Retina (tissue), 1 donor: ENCODE results near the gene CRTC1.
A peak's percentile ranks its signal among the peaks of the same experiment; 100 is the strongest.
"Not testable (repeated sequence)": the region's sequence is repeated elsewhere in the genome, so short reads cannot be mapped to it uniquely, and the experiment has no call there.

ENCODE experiments used
- DNase-seq: peaks from one replicate; pipeline ENCODE4 v3.0.0-alpha.2; 2016

CRTC1 gene

GRCh38 chr19:18670312-18670711 lies 13.2 kb upstream of the CRTC1 start:
- DNase-seq: no peak

- no peak for DNase-seq
Observed at GRCh38 chr19:18671303-18672043, 12.0 kb upstream of the CRTC1 start.

GRCh38 chr19:18672044-18672451 lies 11.4 kb upstream of the CRTC1 start:
- no peak for DNase-seq

GRCh38 chr19:18672606-18673337 lies 10.7 kb upstream of the CRTC1 start:
- no peak for DNase-seq

- DNase-seq: no peak
Observed at GRCh38 chr19:18674616-18675015, 8.9 kb upstream of the CRTC1 start.

- DNase-seq: no peak
Observed at GRCh38 chr19:18675779-18676178, 7.7 kb upstream of the CRTC1 start.

GRCh38 chr19:18676692-18677091 lies 6.8 kb upstream of the CRTC1 start:
- no peak for DNase-seq

GRCh38 chr19:18677156-18677555 lies 6.3 kb upstream of the CRTC1 start:
- no peak for DNase-seq

GRCh38 chr19:18680148-18680547 lies 3.3 kb upstream of the CRTC1 start:
- DNase-seq: not testable (repeated sequence)

- no peak for DNase-seq
Observed at GRCh38 chr19:18682807-18683108, 722 bp upstream of the CRTC1 start.

GRCh38 chr19:18683958-18684641 lies 620 bp downstream of the CRTC1 start:
- no peak for DNase-seq

GRCh38 chr19:18684642-18684993 lies 1.1 kb downstream of the CRTC1 start:
- no peak for DNase-seq

- DNase-seq: no peak
Observed at GRCh38 chr19:18685597-18686190, 2.2 kb downstream of the CRTC1 start.

GRCh38 chr19:18687740-18688465 lies 4.4 kb downstream of the CRTC1 start:
- DNase-seq: no peak

- no peak for DNase-seq
Observed at GRCh38 chr19:18696023-18696422, 12.5 kb downstream of the CRTC1 start.

- no peak for DNase-seq
Observed at GRCh38 chr19:18697680-18698079, 14.2 kb downstream of the CRTC1 start.

- no peak for DNase-seq
Observed at GRCh38 chr19:18698321-18699167, 15.1 kb downstream of the CRTC1 start.

GRCh38 chr19:18699403-18700054 lies 16.0 kb downstream of the CRTC1 start:
- peak; percentile 23 for DNase-seq

GRCh38 chr19:18700501-18701249 lies 17.2 kb downstream of the CRTC1 start:
- DNase-seq: peak; percentile 87

GRCh38 chr19:18701250-18701608 lies 17.7 kb downstream of the CRTC1 start:
- no peak for DNase-seq

- DNase-seq: no peak
Observed at GRCh38 chr19:18704054-18704453, 20.6 kb downstream of the CRTC1 start.
